SK-N-SH (cell line): ENCODE measurements around the gene THADA. TPM values are rescaled to one million over a fixed set of nuclear protein-coding genes. Genes with fewer than 3 reads are reported as not detected.

Source experiments
- CTCF ChIA-PET: fragments of 300-600, 350-600 bp; formaldehyde crosslinking; extraction: SDS; loops from one replicate; lab custom pipeline; 2021; lab: Yijun Ruan, JAX
- POLR2A ChIA-PET: fragments of 350-600 bp; sonication (Branson Sonifier 250); formaldehyde crosslinking; extraction: SDS; loops from one replicate; lab custom pipeline; 2020; ENCODE audit warnings: antibody characterized with exemption, inconsistent platforms; lab: Yijun Ruan, JAX
- DNase-seq: peaks from one replicate; pipeline ENCODE4 v3.0.0; 2012
- H2AFZ ChIP-seq: fragments of 200-600 bp; sonication (generic); 2 replicates; pipeline ENCODE4 v1.8.1; 2016; ENCODE audit warnings: antibody characterized with exemption, mild to moderate bottlenecking, low read depth
- H3F3A ChIP-seq: fragments of 200-600 bp; sonication (generic); replicated peaks from 2 replicates; pipeline ENCODE3; 2016; ENCODE audit warnings: antibody characterized with exemption, mild to moderate bottlenecking; ENCODE audit not compliant: insufficient read depth
- H3K27ac ChIP-seq, 2 experiments: fragments of 200-500 bp in 1 of 2; fragments of 200-600 bp in 1 of 2; sonication (Bioruptor generic) in 1 of 2; sonication (generic), shearing (Covaris generic) in 1 of 2; 2 replicates each; pipeline versions ENCODE4 v1.5.1 to v1.6.1; 2014 to 2016; ENCODE audit warnings: low read depth in 2 of 2, inconsistent platforms in 1 of 2, low read length in 1 of 2, mild to moderate bottlenecking in 1 of 2, mixed read lengths in 1 of 2
- H3K27me3 ChIP-seq: fragments of 200-600 bp; sonication (generic), shearing (Covaris generic); 2 replicates; pipeline ENCODE4 v1.6.1; 2016; ENCODE audit warnings: mixed run types; ENCODE audit not compliant: insufficient read depth
- H3K36me3 ChIP-seq, 2 experiments: fragments of 200-500 bp in 1 of 2; fragments of 200-600 bp in 1 of 2; sonication (Bioruptor generic) in 1 of 2; sonication (generic) in 1 of 2; replicated peaks in 1 of 2; 2 replicates each; pipeline versions ENCODE3 to v1.5.1; 2014 to 2016; ENCODE audit warnings: low read length in 1 of 2, mild to moderate bottlenecking in 1 of 2; ENCODE audit not compliant: insufficient read depth in 2 of 2, control insufficient read depth in 1 of 2
- H3K4me1 ChIP-seq, 2 experiments: fragments of 200-500 bp in 1 of 2; fragments of 200-600 bp in 1 of 2; sonication (Bioruptor generic) in 1 of 2; sonication (generic), shearing (Covaris generic) in 1 of 2; 2 replicates each; pipeline versions ENCODE4 v1.5.1 to v1.6.1; 2014 to 2016; ENCODE audit warnings: low read depth in 1 of 2, low read length in 1 of 2, mixed run types in 1 of 2; ENCODE audit not compliant: insufficient read depth in 2 of 2, control insufficient read depth in 1 of 2
- H3K4me2 ChIP-seq: fragments of 200-600 bp; sonication (generic), shearing (Covaris generic); 2 replicates; pipeline ENCODE4 v1.6.1; 2017; ENCODE audit warnings: mixed run types
- H3K4me3 ChIP-seq, 2 experiments: fragments of 200-500 bp in 1 of 2; fragments of 200-600 bp in 1 of 2; sonication (Bioruptor generic) in 1 of 2; sonication (generic), shearing (Covaris generic) in 1 of 2; 2 replicates each; pipeline versions ENCODE4 v1.5.1 to v1.8.1; 2014 to 2016; ENCODE audit warnings: low read depth in 2 of 2, inconsistent platforms in 1 of 2, low read length in 1 of 2, mild to moderate bottlenecking in 1 of 2, mixed read lengths in 1 of 2, moderate library complexity in 1 of 2
- H3K79me2 ChIP-seq: fragments of 200-600 bp; sonication (generic); 2 replicates; pipeline ENCODE4 v1.8.1; 2017; ENCODE audit warnings: mild to moderate bottlenecking; ENCODE audit not compliant: insufficient read depth
- H3K9ac ChIP-seq: fragments of 200-600 bp; sonication (generic); 2 replicates; pipeline ENCODE4 v1.6.1; 2017; ENCODE audit warnings: mixed run types
- H3K9me2 ChIP-seq: fragments of 200-600 bp; sonication (generic); 2 replicates; pipeline ENCODE4 v1.6.1; 2017; ENCODE audit warnings: mixed run types
- H3K9me3 ChIP-seq: fragments of 200-600 bp; sonication (generic); 2 replicates; pipeline ENCODE4 v1.6.1; 2017; ENCODE audit warnings: mixed run types, mild to moderate bottlenecking, moderate library complexity
- H4K20me1 ChIP-seq: fragments of 200-600 bp; sonication (generic); 2 replicates; pipeline ENCODE4 v1.6.1; 2017; ENCODE audit warnings: mild to moderate bottlenecking, mixed run types; ENCODE audit not compliant: insufficient read depth
- EP300 ChIP-seq, 2 experiments: IDR thresholded peaks; 2 replicates each; pipeline versions ENCODE4 v1.4.0 to v1.6.1; 2012; ENCODE audit warnings: borderline replicate concordance in 1 of 2, low read depth in 1 of 2, low read length in 1 of 2
- JUND ChIP-seq: IDR thresholded peaks from 2 replicates; pipeline ENCODE4 v1.4.0; 2012
- POLR2AphosphoS5 ChIP-seq: IDR thresholded peaks from 2 replicates; pipeline ENCODE4 v1.6.1; 2012; ENCODE audit warnings: low read depth, low read length
- RFX5 ChIP-seq: IDR thresholded peaks from 2 replicates; pipeline ENCODE4 v1.6.1; 2012; ENCODE audit warnings: mild to moderate bottlenecking, improper control_type of control experiment, low read length
- RXRA ChIP-seq: IDR thresholded peaks from 2 replicates; pipeline ENCODE4 v1.4.0; 2012; ENCODE audit warnings: low read depth, mild to moderate bottlenecking, borderline replicate concordance
- SIN3A ChIP-seq: IDR thresholded peaks from 2 replicates; pipeline ENCODE4 v1.6.1; 2012; ENCODE audit warnings: low read depth, mild to moderate bottlenecking, low read length, moderate library complexity, borderline replicate concordance
- TCF12 ChIP-seq: IDR thresholded peaks from 2 replicates; pipeline ENCODE4 v1.4.0; 2012
- TEAD4 ChIP-seq: IDR thresholded peaks from 2 replicates; pipeline ENCODE4 v1.4.0; 2012; ENCODE audit warnings: mild to moderate bottlenecking, borderline replicate concordance; ENCODE audit not compliant: insufficient read depth
- YY1 ChIP-seq: IDR thresholded peaks from 2 replicates; pipeline ENCODE4 v1.4.0; 2012; ENCODE audit warnings: low read depth, mild to moderate bottlenecking
- polyA plus RNA-seq, 3 experiments: library from polyadenylated mRNA; depleted of rRNA; stranded (reverse); fragments of >200 nt; gene quantifications; 2 replicates each; pipeline ENCODE4 v1.2.3, GENCODE V29; 2012
- TF ChIP-seq, protein P1 (sequence below): fragments of 150-350 bp; IDR thresholded peaks from 2 replicates; pipeline ENCODE4 v1.6.1; 2016; ENCODE audit warnings: mild to moderate bottlenecking, low read depth, low read length
- TF ChIP-seq, protein P2 (sequence below): fragments of 150-350 bp; IDR thresholded peaks from 2 replicates; pipeline ENCODE4 v1.6.1; 2017; ENCODE audit warnings: antibody characterized with exemption, low read length, low read depth, borderline replicate concordance
- TF ChIP-seq, protein P3 (sequence below): IDR thresholded peaks from 2 replicates; pipeline ENCODE4; 2012
- TF ChIP-seq, protein P4 (sequence below): IDR thresholded peaks from 2 replicates; pipeline ENCODE4 v1.4.0; 2012; ENCODE audit warnings: low read depth, borderline replicate concordance
- TF ChIP-seq, protein P5 (sequence below): fragments of 200-600 bp; sonication (generic); IDR thresholded peaks from 2 replicates; pipeline ENCODE4 v1.6.1; 2017; ENCODE audit warnings: antibody characterized with exemption, mild to moderate bottlenecking, moderate library complexity

The THADA gene
- polyA plus RNA-seq, 1 of the 3 experiments (the other 2 are of a cell fraction), result 25.6 TPM

DNA sequence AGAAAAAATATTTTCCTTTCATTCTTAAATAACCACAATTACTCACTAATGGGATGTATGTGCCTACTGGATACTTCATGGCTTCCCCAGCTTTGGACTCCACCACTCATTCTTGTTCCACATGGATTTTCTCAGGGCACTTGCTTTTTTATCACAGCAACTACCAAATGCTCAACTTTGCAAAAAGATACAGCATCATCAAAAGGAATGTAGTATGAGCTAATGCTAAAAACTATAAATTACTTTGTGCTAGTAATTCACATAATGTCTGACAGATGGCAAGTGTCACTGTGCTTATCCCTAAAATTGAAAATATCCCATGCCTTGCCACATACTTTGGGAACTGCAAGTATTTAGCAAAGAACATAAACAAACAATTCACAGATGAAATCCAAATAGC, 239.1 kb downstream of the THADA start:
- no peaks in the 10 kb centered on the region for H4K20me1 ChIP-seq
- no peaks in the 10 kb centered on the region for H3K27me3 ChIP-seq
- ChIA-PET POLR2A (no interaction called here), CTCF (interaction anchor here (0.9 to 1.4 kb wide), 2 partner anchors 15 to 410 kb away, joined by 3 to 4 read pairs; no protein-coding TSS in a partner anchor)
- no peaks in the 10 kb centered on the region for H3K79me2 ChIP-seq
- H3K9ac ChIP-seq, result no peak overlapping the region
- H3K4me2 ChIP-seq, result no peak overlapping the region; the same call in 1 of the 2 replicates
- peaks cover 10% of the 10 kb centered on the region for H3F3A ChIP-seq
- peaks cover 0 to 14% of the 10 kb centered on the region in 2 experiments; a peak in 3 of 4 replicates for H3K4me1 ChIP-seq
- no peak for DNase-seq
- no peaks in the 10 kb centered on the region for H3K9me2 ChIP-seq
- TF ChIP-seq POLR2AphosphoS5 (no peak), TCF12 (peak; percentile 57), SIN3A (no peak), YY1 (no peak), TEAD4 (no peak), JUND (peak; percentile 32; the same call in 1 of the 2 replicates), EP300 (IDR thresholded peaks at IDR 0.05; ENCODE audit: borderline replicate concordance in 1 of 2, low read depth in 1 of 2, low read length in 1 of 2) (no peak; a peak in 1 of 4 replicates), RXRA (no peak), RFX5 (no peak)
- TF ChIP-seq, protein P1, sequence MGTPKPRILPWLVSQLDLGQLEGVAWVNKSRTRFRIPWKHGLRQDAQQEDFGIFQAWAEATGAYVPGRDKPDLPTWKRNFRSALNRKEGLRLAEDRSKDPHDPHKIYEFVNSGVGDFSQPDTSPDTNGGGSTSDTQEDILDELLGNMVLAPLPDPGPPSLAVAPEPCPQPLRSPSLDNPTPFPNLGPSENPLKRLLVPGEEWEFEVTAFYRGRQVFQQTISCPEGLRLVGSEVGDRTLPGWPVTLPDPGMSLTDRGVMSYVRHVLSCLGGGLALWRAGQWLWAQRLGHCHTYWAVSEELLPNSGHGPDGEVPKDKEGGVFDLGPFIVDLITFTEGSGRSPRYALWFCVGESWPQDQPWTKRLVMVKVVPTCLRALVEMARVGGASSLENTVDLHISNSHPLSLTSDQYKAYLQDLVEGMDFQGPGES, result no peak
- TF ChIP-seq, protein P2, sequence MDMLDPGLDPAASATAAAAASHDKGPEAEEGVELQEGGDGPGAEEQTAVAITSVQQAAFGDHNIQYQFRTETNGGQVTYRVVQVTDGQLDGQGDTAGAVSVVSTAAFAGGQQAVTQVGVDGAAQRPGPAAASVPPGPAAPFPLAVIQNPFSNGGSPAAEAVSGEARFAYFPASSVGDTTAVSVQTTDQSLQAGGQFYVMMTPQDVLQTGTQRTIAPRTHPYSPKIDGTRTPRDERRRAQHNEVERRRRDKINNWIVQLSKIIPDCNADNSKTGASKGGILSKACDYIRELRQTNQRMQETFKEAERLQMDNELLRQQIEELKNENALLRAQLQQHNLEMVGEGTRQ, result no peak
- TF ChIP-seq, protein P3, sequence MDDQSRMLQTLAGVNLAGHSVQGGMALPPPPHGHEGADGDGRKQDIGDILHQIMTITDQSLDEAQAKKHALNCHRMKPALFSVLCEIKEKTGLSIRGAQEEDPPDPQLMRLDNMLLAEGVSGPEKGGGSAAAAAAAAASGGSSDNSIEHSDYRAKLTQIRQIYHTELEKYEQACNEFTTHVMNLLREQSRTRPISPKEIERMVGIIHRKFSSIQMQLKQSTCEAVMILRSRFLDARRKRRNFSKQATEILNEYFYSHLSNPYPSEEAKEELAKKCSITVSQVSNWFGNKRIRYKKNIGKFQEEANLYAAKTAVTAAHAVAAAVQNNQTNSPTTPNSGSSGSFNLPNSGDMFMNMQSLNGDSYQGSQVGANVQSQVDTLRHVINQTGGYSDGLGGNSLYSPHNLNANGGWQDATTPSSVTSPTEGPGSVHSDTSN, result peak; percentile 73
- TF ChIP-seq, protein P4, sequence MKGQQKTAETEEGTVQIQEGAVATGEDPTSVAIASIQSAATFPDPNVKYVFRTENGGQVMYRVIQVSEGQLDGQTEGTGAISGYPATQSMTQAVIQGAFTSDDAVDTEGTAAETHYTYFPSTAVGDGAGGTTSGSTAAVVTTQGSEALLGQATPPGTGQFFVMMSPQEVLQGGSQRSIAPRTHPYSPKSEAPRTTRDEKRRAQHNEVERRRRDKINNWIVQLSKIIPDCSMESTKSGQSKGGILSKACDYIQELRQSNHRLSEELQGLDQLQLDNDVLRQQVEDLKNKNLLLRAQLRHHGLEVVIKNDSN, result no peak
- TF ChIP-seq, protein P5, sequence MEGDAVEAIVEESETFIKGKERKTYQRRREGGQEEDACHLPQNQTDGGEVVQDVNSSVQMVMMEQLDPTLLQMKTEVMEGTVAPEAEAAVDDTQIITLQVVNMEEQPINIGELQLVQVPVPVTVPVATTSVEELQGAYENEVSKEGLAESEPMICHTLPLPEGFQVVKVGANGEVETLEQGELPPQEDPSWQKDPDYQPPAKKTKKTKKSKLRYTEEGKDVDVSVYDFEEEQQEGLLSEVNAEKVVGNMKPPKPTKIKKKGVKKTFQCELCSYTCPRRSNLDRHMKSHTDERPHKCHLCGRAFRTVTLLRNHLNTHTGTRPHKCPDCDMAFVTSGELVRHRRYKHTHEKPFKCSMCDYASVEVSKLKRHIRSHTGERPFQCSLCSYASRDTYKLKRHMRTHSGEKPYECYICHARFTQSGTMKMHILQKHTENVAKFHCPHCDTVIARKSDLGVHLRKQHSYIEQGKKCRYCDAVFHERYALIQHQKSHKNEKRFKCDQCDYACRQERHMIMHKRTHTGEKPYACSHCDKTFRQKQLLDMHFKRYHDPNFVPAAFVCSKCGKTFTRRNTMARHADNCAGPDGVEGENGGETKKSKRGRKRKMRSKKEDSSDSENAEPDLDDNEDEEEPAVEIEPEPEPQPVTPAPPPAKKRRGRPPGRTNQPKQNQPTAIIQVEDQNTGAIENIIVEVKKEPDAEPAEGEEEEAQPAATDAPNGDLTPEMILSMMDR, result no peak
- TF ChIP-seq, all 33 proteins: peak for 3
- Histone ChIP-seq H3K4me3 (no peak overlapping the region), H3K36me3 (no peaks in the 10 kb centered on the region), H3K27ac (peak overlapping the region; percentile 44 to 52; a peak in 2 of 4 replicates), H3K9me3 (no peaks in the 10 kb centered on the region), H2AFZ (no peak overlapping the region)
